Measurements from ENCODE around the gene GPR55.

The GPR55 gene

GRCh38 chr2:230879891-230880290, 45.2 kb downstream of the GPR55 start:
- DNase-seq (ENCODE audit: low read depth, low spot score), result no peak

DNA sequence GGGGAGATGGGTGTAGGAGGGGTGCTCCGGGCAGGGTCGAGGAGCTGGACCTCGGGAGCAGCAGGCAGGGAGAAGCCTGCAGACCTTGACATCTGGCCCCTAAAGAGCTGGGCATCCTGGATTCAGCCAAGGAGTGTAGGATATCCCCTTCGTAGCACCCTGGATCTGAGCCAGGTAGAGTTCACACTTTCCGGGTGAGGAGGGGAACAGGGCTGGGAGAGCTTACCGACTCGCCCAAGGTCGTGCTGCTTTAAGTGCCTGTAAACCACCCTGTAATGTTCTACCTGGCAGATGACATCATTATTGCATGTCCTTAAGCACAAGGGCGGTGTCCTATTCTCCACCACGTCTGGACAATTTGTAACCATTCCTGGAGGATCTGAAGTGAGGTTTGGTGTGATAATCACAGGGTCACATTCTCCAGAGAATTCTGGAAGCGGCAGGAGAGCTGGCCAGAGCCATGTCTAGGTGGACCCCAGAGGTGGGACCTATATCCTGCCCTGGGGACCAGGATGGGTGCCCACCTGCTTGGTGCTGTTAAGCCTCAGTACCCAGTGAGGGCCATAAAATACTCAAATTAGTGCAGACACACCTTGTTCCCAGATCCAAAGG, 45.7 kb downstream of the GPR55 start:
- DNase-seq (ENCODE audit: low read depth, low spot score), result no peak

GRCh38 chr2:230878599-230879188, 46.3 kb downstream of the GPR55 start:
- no peak for DNase-seq (ENCODE audit: low read depth, low spot score)

DNA sequence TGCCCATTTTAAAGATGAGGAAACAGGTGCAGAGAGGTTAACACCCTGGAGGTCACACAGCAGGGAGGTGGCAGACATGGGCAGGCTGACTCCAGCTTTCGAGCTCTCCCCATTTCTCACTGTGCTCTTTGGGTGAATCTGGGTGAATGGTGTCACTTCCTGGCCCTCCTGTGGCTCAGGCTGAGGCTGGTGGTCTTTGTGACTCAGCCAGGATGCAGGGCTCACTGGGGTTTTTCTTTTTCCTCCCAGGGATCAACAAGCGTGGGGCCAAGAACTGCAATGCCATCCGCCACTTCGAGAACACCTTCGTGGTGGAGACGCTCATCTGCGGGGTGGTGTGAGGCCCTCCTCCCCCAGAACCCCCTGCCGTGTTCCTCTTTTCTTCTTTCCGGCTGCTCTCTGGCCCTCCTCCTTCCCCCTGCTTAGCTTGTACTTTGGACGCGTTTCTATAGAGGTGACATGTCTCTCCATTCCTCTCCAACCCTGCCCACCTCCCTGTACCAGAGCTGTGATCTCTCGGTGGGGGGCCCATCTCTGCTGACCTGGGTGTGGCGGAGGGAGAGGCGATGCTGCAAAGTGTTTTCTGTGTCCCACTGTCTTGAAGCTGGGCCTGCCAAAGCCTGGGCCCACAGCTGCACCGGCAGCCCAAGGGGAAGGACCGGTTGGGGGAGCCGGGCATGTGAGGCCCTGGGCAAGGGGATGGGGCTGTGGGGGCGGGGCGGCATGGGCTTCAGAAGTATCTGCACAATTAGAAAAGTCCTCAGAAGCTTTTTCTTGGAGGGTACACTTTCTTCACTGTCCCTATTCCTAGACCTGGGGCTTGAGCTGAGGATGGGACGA, 47.1 kb downstream of the GPR55 start:
- no peak for DNase-seq (ENCODE audit: low read depth, low spot score)

GRCh38 chr2:230877116-230877758, 47.8 kb downstream of the GPR55 start:
- no peak for DNase-seq (ENCODE audit: low read depth, low spot score)

GRCh38 chr2:230875347-230876315, 49.4 kb downstream of the GPR55 start:
- no peak for DNase-seq (ENCODE audit: low read depth, low spot score)

DNA sequence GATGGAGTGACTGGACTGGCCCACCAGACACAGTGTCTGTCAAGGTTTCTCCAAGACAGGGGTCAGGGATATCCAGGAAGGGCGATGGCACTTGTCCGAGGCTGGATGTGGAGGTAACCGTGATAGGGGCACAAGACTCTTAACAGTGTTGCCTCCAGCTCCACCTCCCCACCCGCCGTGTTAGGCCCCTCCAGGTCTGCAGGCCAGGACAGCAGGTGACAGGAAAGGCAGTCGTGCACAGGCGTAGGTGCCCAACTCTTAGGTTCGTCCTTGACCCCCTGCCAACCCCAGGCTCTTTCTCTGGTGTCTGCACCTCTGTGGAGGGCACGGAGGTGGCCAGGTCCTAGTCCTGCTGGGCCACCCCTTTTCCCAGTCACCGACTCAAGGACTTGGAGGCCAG, 50.2 kb downstream of the GPR55 start:
- no peak for DNase-seq (ENCODE audit: low read depth, low spot score)

GRCh38 chr2:230874456-230874855, 50.6 kb downstream of the GPR55 start:
- no peak for DNase-seq (ENCODE audit: low read depth, low spot score)

DNA sequence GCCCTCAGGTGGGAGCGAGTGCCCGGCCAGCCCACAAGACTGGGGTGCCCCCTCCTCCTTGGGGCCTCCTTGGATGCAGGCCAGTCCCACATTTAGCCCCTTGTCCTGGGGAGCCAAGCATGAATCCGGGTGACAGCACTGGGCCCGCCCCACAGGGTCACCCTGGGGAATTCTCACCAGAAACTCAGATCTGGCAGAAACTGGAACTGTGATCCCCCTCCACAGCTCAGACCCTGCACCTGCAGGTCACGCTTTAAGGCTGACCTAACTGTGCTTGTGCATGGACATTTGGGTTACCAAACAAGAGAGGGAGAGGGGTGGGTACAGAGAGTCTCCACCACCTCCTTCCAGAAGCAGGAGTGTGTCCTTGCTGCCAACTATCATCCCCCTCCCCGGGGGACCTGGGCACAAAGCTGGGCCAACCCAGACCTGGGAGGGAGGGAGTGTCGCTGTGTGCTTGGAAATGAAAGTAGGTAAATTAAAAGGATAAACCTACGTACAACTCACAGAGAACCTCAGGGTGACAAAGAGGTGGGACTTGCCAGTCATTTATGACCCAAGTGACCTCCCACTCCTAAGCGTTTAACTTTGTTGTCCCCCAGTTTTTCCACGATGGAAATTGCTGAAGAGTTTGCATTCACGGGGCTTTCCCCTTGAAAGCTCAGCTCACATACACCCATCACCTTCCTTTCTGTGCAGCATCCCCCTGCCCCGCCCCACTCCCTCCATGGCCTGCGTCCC, 51.2 kb downstream of the GPR55 start:
- DNase-seq (ENCODE audit: low read depth, low spot score), result no peak

DNA sequence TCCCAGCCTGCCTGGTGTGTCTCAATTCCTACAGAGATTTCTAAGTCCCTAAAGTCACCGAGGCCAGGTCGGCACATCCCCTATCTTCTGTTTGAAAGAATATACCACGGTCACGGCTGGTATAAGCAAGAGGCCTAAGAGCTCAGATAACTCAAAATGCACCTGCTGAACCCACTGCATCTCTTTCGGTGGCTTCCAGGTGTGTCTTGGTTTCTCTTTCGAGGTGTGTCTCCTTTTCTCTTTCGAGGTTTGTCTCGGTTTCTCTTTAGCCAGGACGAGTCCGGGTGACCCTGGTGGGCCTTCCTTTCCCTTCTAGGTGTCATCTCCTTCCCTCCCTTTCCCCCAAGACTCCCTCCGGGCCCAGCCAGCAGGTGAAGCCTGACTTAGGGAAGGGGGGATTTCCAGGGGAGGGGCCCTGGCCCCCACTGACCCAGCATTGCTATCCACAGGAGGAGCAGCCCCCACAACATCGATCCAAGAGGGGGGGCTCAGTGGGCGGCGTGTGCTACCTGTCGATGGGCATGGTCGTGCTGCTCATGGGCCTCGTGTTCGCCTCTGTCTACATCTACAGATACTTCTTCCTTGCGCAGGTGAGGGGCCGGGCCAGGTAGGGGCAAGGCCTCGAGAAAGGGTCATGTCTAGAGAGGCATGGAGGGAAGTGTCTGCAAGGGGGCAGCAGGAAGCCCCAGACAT, 51.9 kb downstream of the GPR55 start:
- no peak for DNase-seq (ENCODE audit: low read depth, low spot score)

GRCh38 chr2:230872151-230872967, 52.7 kb downstream of the GPR55 start:
- DNase-seq (ENCODE audit: low read depth, low spot score), result no peak

- DNase-seq (ENCODE audit: low read depth, low spot score), result no peak
Observed at GRCh38 chr2:230871361-230872150, 53.5 kb downstream of the GPR55 start.

DNA sequence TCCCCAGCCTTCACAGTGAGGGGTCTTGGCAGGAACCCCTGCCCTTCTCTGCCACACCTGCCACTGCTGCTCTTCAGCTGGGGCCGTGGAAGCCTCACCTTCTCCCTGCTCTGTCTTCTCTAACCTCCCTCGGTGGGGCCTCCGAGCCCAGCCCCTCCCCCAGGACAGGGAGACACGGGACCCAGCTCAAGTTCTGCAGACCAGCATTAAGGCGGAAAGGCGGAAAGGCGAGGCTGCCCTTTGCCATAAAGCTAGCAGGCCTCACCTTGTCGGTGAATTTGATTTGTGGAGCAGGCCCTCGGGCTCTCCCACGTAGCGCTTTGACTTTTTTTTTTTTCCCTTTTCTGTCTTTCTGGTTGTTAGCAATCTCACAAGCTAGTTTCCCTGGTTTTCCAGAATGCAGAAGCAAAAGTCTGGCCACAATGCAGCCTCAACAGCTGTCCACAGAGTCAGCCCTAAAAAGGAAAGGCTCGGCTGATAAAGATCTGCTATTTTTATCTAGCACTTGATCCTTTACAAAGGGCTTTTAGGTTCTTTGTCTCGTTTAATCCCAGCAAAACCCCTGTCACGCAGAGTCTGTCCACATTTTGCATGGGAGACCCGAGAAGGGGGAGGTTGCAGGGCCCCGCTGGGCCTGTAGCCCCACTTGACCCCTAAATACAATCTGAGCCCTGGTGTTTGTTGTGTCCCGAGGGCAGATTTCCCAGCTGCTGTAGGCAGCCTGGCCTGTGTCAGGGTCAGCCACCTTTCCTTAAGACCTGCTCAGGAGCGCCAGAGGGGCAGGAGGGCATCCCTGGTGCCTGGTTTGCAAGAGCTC, 54.3 kb downstream of the GPR55 start:
- no peak for DNase-seq (ENCODE audit: low read depth, low spot score)

- no peak for DNase-seq (ENCODE audit: low read depth, low spot score)
Observed at GRCh38 chr2:230869914-230870543, 55.0 kb downstream of the GPR55 start.

GRCh38 chr2:230868947-230869913, 55.8 kb downstream of the GPR55 start:
- DNase-seq (ENCODE audit: low read depth, low spot score), result peak; percentile 41
